Loucy (cell line): ENCODE results near the gene MIGA1.
"Not testable (repeated sequence)": the region's sequence is repeated elsewhere in the genome, so short reads cannot be mapped to it uniquely, and the experiment has no call there.

Experiments used
- H2AFZ ChIP-seq: fragments of 200-600 bp; sonication (generic); 2 replicates; pipeline ENCODE4 v1.6.0; 2016; ENCODE audit warnings: antibody characterized with exemption, mild to moderate bottlenecking, low read length, moderate library complexity
- H3F3A ChIP-seq: fragments of 200-600 bp; 2 replicates; pipeline ENCODE4 v1.6.0; 2016; ENCODE audit warnings: antibody characterized with exemption, low read depth, mild to moderate bottlenecking
- H3K27me3 ChIP-seq: fragments of 200-600 bp; sonication (generic); 2 replicates; pipeline ENCODE4 v1.6.1; 2014; ENCODE audit warnings: low read length, mild to moderate bottlenecking; ENCODE audit not compliant: insufficient read depth, poor library complexity, severe bottlenecking
- H3K36me3 ChIP-seq: fragments of 200-600 bp; sonication (generic); 2 replicates; pipeline ENCODE4 v1.6.1; 2016; ENCODE audit warnings: low read length; ENCODE audit not compliant: insufficient read depth
- H3K4me1 ChIP-seq: fragments of 200-600 bp; sonication (generic); 2 replicates; pipeline ENCODE4 v1.5.1; 2014; ENCODE audit warnings: low read length, mild to moderate bottlenecking; ENCODE audit not compliant: insufficient read depth, poor library complexity, severe bottlenecking
- H3K4me2 ChIP-seq: fragments of 200-600 bp; sonication (generic); 2 replicates; pipeline ENCODE4 v1.6.0; 2014; ENCODE audit warnings: antibody characterized with exemption, low read length, low read depth, mild to moderate bottlenecking; ENCODE audit not compliant: poor library complexity, severe bottlenecking
- H3K4me3 ChIP-seq: fragments of 200-600 bp; sonication (generic); 2 replicates; pipeline ENCODE4 v1.5.1; 2014; ENCODE audit warnings: low read length, mild to moderate bottlenecking, mixed read lengths; ENCODE audit not compliant: poor library complexity, severe bottlenecking
- H3K79me2 ChIP-seq: fragments of 200-600 bp; sonication (generic); 2 replicates; pipeline ENCODE4 v1.6.1; 2014; ENCODE audit warnings: low read length; ENCODE audit not compliant: insufficient read depth
- H3K9ac ChIP-seq: fragments of 200-600 bp; sonication (generic); 2 replicates; pipeline ENCODE4 v1.6.0; 2014; ENCODE audit warnings: mild to moderate bottlenecking, low read depth, low read length, moderate library complexity; ENCODE audit not compliant: poor library complexity, severe bottlenecking
- H3K9me2 ChIP-seq: fragments of 200-600 bp; sonication (generic); replicated peaks from 2 replicates; pipeline ENCODE4 v1.6.1; 2016; ENCODE audit warnings: low read depth, low read length, mixed read lengths
- H3K9me3 ChIP-seq: fragments of 200-600 bp; sonication (generic); 2 replicates; pipeline ENCODE4 v1.6.1; 2014; ENCODE audit warnings: mild to moderate bottlenecking, antibody characterized with exemption, low read length, low read depth; ENCODE audit not compliant: insufficient read depth
- H4K20me1 ChIP-seq: fragments of 200-600 bp; sonication (generic); 2 replicates; pipeline ENCODE4 v1.6.0; 2014; ENCODE audit warnings: antibody characterized with exemption, low read length, mild to moderate bottlenecking; ENCODE audit not compliant: insufficient read depth, poor library complexity, severe bottlenecking
- CTCF ChIP-seq: fragments of 200-600 bp; sonication (generic); conservative IDR thresholded peaks from 2 replicates; pipeline ENCODE4 v1.5.1; 2014; ENCODE audit warnings: mild to moderate bottlenecking, antibody characterized with exemption, low read length
- EZH2phosphoT487 ChIP-seq: fragments of 200-600 bp; IDR thresholded peaks from 2 replicates; pipeline ENCODE4 v1.6.1; 2018; ENCODE audit warnings: antibody characterized with exemption, mild to moderate bottlenecking, moderate library complexity, borderline replicate concordance

Gene MIGA1

DNA sequence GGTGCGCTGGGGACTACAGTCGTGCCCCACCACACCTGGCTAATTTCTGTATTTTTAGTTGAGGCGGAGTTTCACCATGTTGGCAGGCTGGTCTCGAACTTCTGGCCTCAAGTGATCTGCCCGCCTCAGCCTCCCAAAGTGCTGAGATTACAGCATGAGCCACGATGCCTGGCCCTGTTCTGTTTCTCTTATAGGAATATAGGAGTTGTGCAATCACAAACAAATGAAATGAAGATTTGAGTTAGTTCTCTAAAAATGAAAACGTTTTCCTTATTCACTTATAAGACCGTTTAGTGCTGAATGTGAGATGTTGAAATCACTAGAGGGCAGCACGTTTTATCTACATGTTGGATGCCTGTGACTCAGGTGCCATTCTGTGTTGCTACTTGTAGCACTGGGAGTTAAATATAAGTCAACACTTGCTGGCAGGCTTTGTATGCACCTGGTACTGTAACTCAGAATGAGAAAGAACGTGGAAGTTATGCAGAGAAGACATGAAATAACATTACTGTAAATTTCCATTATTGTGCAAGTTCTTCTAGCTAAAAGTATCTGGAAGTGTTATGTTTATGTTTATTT, 45.8 kb downstream of the MIGA1 start:
- Histone ChIP-seq H3K4me1 (no peaks in the 10 kb centered on the region), H3K9me2 (no peaks in the 10 kb centered on the region), H3F3A (no peaks in the 10 kb centered on the region), H3K27me3 (no peaks in the 10 kb centered on the region), H3K4me2 (no peak overlapping the region), H3K79me2 (no peaks in the 10 kb centered on the region), H3K9ac (no peak overlapping the region), H2AFZ (no peak overlapping the region), H4K20me1 (no peaks in the 10 kb centered on the region), H3K4me3 (no peak overlapping the region), H3K36me3 (peaks cover 7% of the 10 kb centered on the region; the same call in 1 of the 2 replicates), H3K9me3 (no peaks in the 10 kb centered on the region)
- TF ChIP-seq EZH2phosphoT487, result no peak
- peak; percentile 52 for TF ChIP-seq CTCF

GRCh38 chr1:77826851-77827250, 47.4 kb downstream of the MIGA1 start:
- H3K79me2 ChIP-seq, H3K27me3 ChIP-seq, H4K20me1 ChIP-seq, H3K4me2 ChIP-seq, H3K9me2 ChIP-seq, H3K4me3 ChIP-seq, H3K36me3 ChIP-seq, H3K9me3 ChIP-seq, H2AFZ ChIP-seq, H3K9ac ChIP-seq, H3F3A ChIP-seq, H3K4me1 ChIP-seq: not testable (repeated sequence)

- Histone ChIP-seq H2AFZ (no peak overlapping the region), H3K79me2 (no peaks in the 10 kb centered on the region), H3K4me2 (no peak overlapping the region), H3F3A (no peaks in the 10 kb centered on the region), H3K9me3 (no peaks in the 10 kb centered on the region), H3K9me2 (no peaks in the 10 kb centered on the region), H4K20me1 (no peaks in the 10 kb centered on the region), H3K4me3 (no peak overlapping the region), H3K4me1 (no peaks in the 10 kb centered on the region), H3K27me3 (no peaks in the 10 kb centered on the region), H3K36me3 (peaks cover 7% of the 10 kb centered on the region; the same call in 1 of the 2 replicates), H3K9ac (no peak overlapping the region)
- no peak for TF ChIP-seq EZH2phosphoT487
- no peak for TF ChIP-seq CTCF
These were observed 48.6 kb downstream of the MIGA1 start for GRCh38 chr1:77828098-77828497.

- H4K20me1 ChIP-seq, result no peaks in the 10 kb centered on the region
- H3K79me2 ChIP-seq, result no peaks in the 10 kb centered on the region
- no peak overlapping the region for H3K4me3 ChIP-seq
- no peak overlapping the region for H3K9ac ChIP-seq
- no peaks in the 10 kb centered on the region for H3F3A ChIP-seq
- H3K9me2 ChIP-seq, result no peaks in the 10 kb centered on the region
- H3K9me3 ChIP-seq, result no peaks in the 10 kb centered on the region
- no peaks in the 10 kb centered on the region; the same call in 1 of the 2 replicates for H3K36me3 ChIP-seq
- TF ChIP-seq EZH2phosphoT487, result no peak
- no peak for TF ChIP-seq CTCF
- H3K27me3 ChIP-seq, result no peaks in the 10 kb centered on the region
- H3K4me1 ChIP-seq, result no peaks in the 10 kb centered on the region
- H3K4me2 ChIP-seq, result no peak overlapping the region
- H2AFZ ChIP-seq, result no peak overlapping the region
These were observed 50.4 kb downstream of the MIGA1 start for GRCh38 chr1:77829851-77830250.
